NB4 (cell line): ENCODE data around the gene PLEKHG2.

Experiments used
- DNase-seq: peaks from one replicate; pipeline ENCODE4 v3.0.0; 2010; ENCODE audit warnings: low read depth
- H3K4me3 ChIP-seq: one replicate; pipeline ENCODE4 v1.5.1; 2011; ENCODE audit warnings: mild to moderate bottlenecking, low read depth, low read length, moderate library complexity
- CTCF ChIP-seq: IDR thresholded peaks from one replicate; pipeline ENCODE4 v1.5.1; 2012; ENCODE audit warnings: low read depth, low read length
- MYC ChIP-seq: IDR thresholded peaks from 2 replicates; pipeline ENCODE4 v1.6.1; 2011; ENCODE audit warnings: low read depth, low read length
- POLR2A ChIP-seq: IDR thresholded peaks from 2 replicates; pipeline ENCODE4 v1.6.1; 2011; ENCODE audit warnings: mild to moderate bottlenecking; ENCODE audit not compliant: insufficient read length; ENCODE audit errors: extremely low read depth
- TF ChIP-seq, protein P1 (sequence below): IDR thresholded peaks from 2 replicates; pipeline ENCODE4 v1.6.1; 2011; ENCODE audit warnings: low read depth, low read length

The PLEKHG2 gene

DNA sequence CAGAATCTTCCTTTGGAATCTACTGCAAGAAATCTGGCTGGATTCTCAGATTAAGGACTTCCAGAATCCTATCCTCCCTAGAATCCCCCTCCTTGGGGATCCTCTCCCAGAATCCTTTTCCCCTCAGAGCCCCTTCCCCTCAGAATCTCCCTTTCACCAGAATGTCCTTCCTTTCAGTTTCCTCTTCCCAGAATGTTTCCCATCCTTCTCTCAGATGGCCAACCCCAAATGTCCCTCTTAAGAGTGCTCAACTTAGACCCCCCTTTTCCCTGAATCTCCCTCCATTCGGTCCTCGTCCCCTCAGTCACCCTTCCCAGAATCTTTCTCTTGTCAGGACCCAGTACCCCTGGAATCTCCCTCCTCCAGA is 23.9 kb downstream of the PLEKHG2 start:
- H3K4me3 ChIP-seq = peak overlapping the region; percentile 78
- no peak for DNase-seq
- TF ChIP-seq, protein P1, sequence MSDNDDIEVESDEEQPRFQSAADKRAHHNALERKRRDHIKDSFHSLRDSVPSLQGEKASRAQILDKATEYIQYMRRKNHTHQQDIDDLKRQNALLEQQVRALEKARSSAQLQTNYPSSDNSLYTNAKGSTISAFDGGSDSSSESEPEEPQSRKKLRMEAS = no peak
- no peak for TF ChIP-seq POLR2A
- TF ChIP-seq CTCF = no peak
- no peak for TF ChIP-seq MYC

DNA sequence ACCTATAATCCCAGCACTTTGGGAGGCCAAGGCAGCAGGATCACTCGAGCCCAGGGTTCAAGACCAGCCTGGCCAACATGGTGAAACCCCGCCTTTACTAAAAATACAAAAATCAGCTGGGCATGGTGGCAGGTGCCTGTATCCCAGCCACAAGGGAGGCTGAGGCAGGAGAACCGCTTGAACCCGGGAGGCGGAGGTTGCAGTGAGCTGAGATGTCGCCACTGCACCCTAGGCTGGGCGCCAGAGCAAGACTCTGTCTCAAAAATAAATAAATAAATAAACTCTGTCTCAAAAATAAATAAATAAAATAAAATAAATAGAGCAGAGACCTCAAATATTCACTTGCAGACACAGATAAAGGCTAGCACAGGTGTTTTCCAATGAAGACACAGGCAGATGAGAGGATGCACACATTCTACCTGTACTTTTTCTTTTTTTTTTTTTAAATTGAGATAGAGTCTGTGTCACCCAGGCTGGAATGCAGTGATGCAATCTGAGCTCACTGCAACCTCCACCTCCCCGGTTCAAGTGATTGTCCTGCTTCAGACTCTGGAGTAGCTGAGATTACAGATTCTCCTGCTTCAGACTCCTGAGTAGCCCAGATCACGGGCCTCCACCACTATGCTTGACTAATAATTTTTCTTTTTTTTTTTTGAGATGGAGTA is 25.9 kb downstream of the PLEKHG2 start:
- TF ChIP-seq MYC (no peak), POLR2A (no peak), CTCF (no peak)
- TF ChIP-seq, protein P1 = no peak
- no peak overlapping the region for H3K4me3 ChIP-seq
- no peak for DNase-seq

DNA sequence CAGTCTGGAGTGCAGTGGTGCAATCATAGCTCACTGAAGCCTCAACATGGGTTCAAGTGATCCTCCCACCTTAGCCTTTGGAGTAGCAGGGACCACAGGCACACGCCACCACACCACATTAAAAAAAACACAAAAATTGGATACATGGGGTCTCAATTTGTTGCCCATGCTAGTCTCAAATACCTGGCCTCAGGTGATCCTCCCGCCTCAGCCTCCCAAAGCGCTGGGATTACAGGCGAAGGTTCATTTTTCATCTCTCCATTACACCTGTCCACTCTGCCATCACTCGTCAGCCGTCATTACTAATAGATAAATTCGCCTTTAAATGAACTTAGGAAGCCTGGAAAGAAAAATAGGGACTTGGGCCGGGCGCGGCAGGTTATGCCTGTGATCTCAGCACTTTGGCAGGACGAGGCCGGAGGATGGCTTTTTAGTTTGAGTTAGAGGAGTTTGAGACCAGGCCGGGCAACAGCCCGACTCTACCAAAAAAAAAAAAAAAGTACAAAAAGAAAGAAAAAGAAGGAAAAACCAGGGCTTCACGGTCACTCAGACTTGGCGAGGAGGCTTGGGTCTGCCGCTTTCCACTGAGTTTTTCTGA is 32.2 kb downstream of the PLEKHG2 start:
- peak; percentile 23 for DNase-seq
- no peak for TF ChIP-seq CTCF
- no peak for TF ChIP-seq POLR2A
- TF ChIP-seq, protein P1 = no peak
- no peak for TF ChIP-seq MYC
- H3K4me3 ChIP-seq = peak overlapping the region; percentile 93

DNA sequence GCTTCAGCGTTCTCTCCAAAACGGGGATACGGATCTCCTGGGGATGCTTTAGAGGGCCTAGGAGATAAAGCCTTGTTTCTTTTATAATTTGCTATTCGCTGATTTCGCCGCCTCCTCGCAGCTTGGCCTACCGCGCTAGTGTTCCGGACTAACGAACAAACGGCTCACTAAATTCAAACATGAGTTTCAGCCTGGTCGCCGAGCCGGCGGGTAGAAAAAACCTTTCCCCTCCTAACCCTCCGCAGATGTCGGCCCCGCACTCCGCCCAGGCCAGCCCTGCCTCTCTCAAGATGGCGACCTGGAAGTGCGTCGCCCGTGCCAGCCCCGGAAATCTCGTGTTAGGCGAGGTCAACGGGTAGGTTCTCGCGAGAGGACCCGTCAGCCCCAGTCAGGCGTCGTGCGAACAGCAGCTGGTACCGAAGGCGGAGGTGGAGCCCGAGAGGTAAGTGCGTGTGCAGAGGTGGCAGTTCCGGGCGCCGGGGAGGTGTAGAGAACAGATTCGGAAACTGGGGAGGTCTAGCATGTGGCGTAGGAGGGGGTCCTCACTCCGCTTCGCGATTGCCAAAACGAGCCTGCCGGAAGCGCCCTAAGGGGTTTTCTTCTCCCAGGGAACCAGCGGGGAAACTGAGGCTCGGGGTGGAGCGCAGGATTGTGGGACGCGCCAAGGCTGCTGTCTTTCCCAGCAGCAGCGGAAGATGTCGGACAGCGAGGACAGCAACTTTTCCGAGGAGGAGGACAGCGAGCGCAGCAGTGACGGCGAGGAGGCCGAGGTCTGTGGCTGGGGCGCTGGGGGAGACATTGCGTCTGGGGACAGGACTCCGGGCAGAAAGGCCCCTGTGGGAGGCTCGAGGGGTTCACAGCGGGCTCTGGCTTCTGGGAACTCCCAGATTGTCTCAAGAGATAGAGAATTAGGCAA is 33.0 kb downstream of the PLEKHG2 start, which contains the start of gene SUPT5H:
SUPT5H (plus strand) TSS at position 387 of the 916 bp plus-strand sequence; CDS start at position 696, 309 bp downstream.
- TF ChIP-seq MYC (peak; percentile 71; the same call in 1 of the 2 replicates), CTCF (no peak), POLR2A (peak; percentile 80)
- TF ChIP-seq, protein P1 = peak; percentile 87
- peak within 1 kb of the TSS; percentile 93 for H3K4me3 ChIP-seq
- peak; percentile 95 for DNase-seq

DNA sequence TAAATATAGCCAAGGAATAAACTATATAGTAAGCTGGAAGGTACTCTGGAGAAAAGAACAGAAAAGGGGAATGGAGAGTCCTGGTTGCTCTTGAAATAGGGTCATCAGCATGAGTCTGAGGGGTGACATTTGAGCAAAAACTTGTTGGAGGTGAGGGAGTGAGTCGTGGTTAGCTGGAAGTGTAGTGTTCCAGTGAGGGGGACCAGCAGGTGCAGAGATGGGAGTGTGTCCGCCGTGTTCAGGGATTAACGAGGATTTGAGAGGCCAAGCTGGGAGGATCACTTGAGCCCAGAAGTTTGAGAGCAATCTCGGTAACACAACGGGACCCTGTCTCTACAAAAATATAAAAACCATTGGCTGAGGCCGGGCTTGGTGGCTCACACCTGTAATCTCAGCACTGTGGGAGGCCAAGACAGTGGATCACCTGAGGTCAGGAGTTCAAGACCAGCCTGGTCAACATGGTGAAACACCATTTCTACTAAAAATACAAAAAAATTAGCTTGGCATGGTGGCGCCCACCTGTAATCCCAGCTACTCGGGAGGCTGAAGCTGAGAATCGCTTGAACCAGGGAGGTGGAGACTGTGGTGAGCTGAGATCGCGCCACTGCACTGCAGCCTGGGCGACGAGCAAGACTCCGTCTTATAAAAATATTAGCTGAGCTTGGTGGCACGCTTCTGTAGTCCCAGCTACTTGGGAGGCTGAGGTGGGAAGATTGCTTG is 34.1 kb downstream of the PLEKHG2 start:
- no peak for DNase-seq
- H3K4me3 ChIP-seq = peak overlapping the region; percentile 93
- TF ChIP-seq MYC (no peak), POLR2A (no peak), CTCF (no peak)
- TF ChIP-seq, protein P1 = no peak
